K562 (cell line): ENCODE data around the gene RFESD. TPM values are rescaled to one million over a fixed set of nuclear protein-coding genes. Genes with fewer than 3 reads are reported as not detected.

Source experiments
- ATAC-seq: fragments of 200-7000 bp; cut with Tn5 transposase; 3 replicates; pipeline ENCODE4 v1.9.1; 2020; ENCODE audit warnings: moderate library complexity
- BruUV-seq: library from RNA; stranded (reverse); fragments of 400-500 nt; replicated peaks from 2 replicates; lab custom pipeline; 2021; lab: Mats Ljungman, UMichigan
- CTCF ChIA-PET: fragments of 300-600 bp; formaldehyde crosslinking; extraction: SDS; loops from one replicate; lab custom pipeline; 2021; ENCODE audit warnings: low intra/inter-chr PET ratio; lab: Yijun Ruan, JAX
- POLR2A ChIA-PET: fragments of 300-600, 350-650 bp; sonication (Branson Sonifier 250); formaldehyde crosslinking; extraction: SDS; loops from one replicate; lab custom pipeline; 2021; ENCODE audit warnings: antibody characterized with exemption, inconsistent platforms; lab: Yijun Ruan, JAX
- DNase-seq, 4 experiments: peaks; one replicate each; pipeline versions ENCODE4 v3.0.0 to v3.0.0-alpha.2; 2011 to 2018; ENCODE audit warnings: low spot score in 3 of 4, mixed read lengths in 3 of 4; ENCODE audit errors: extremely low read depth in 1 of 4
- FAIRE-seq: peaks from 2 replicates; lab custom pipeline; 2011; peaks lifted over from hg19 to GRCh38; lab: Jason Lieb, UNC
- H2AFZ ChIP-seq: 2 replicates; pipeline ENCODE4 v1.6.0; 2011; ENCODE audit warnings: low read depth, low read length, control low read depth, inconsistent platforms
- H3K27ac ChIP-seq: fragments of 200-600 bp; 3 replicates; pipeline ENCODE4 v1.8.0; 2011; ENCODE audit warnings: low read depth, mild to moderate bottlenecking, control low read depth, inconsistent platforms, low read length, moderate library complexity, mixed read lengths; ENCODE audit errors: extremely low read depth
- H3K27me3 ChIP-seq, 2 experiments: fragments of 300-600 bp in 1 of 2; 2 replicates in 1 of 2; 3 replicates in 1 of 2; pipeline versions ENCODE4 v1.6.0 to v1.8.0; 2011; ENCODE audit warnings: inconsistent platforms in 2 of 2, low read length in 2 of 2, mild to moderate bottlenecking in 1 of 2, mixed read lengths in 1 of 2, moderate library complexity in 1 of 2; ENCODE audit not compliant: control insufficient read depth in 2 of 2, insufficient read depth in 2 of 2
- H3K36me3 ChIP-seq: fragments of 300-600 bp; 3 replicates; pipeline ENCODE4 v1.8.0; 2011; ENCODE audit warnings: mild to moderate bottlenecking, low read length, inconsistent platforms; ENCODE audit not compliant: control insufficient read depth, insufficient read depth
- H3K4me1 ChIP-seq, 2 experiments: fragments of 200-600 bp in 1 of 2; replicated peaks in 1 of 2; 2 replicates in 1 of 2; 3 replicates in 1 of 2; pipeline versions ENCODE4 v1.5.1 to v1.8.0; 2011; ENCODE audit warnings: inconsistent platforms in 2 of 2, low read length in 2 of 2, mild to moderate bottlenecking in 1 of 2, mixed read lengths in 1 of 2, moderate library complexity in 1 of 2; ENCODE audit not compliant: control insufficient read depth in 2 of 2, insufficient read depth in 2 of 2
- H3K4me2 ChIP-seq: 2 replicates; pipeline ENCODE4 v1.6.1; 2011; ENCODE audit warnings: low read length, control low read depth, inconsistent platforms, mixed read lengths; ENCODE audit not compliant: insufficient read depth
- H3K4me3 ChIP-seq: fragments of 200-600 bp; sonication (generic), shearing (Covaris generic); 2 replicates; pipeline ENCODE4 v1.5.1; 2016; ENCODE audit warnings: control low read depth, inconsistent platforms
- H3K79me2 ChIP-seq: fragments of 200-600 bp; 3 replicates; pipeline ENCODE4 v1.8.0; 2011; ENCODE audit warnings: low read length, inconsistent platforms; ENCODE audit not compliant: control insufficient read depth, insufficient read depth
- H3K9ac ChIP-seq, 2 experiments: 2 replicates each; pipeline versions ENCODE4 v1.6.0 to v1.6.1; 2011; ENCODE audit warnings: low read depth in 2 of 2, low read length in 2 of 2, control low read depth in 1 of 2, inconsistent platforms in 1 of 2, mild to moderate bottlenecking in 1 of 2, mixed read lengths in 1 of 2; ENCODE audit not compliant: insufficient read depth in 1 of 2
- H3K9me1 ChIP-seq: one replicate; pipeline ENCODE4 v1.6.0; 2011; ENCODE audit warnings: inconsistent platforms, mild to moderate bottlenecking, low read length, moderate library complexity; ENCODE audit not compliant: control insufficient read depth, insufficient read depth
- H3K9me3 ChIP-seq: replicated peaks from 2 replicates; pipeline ENCODE4 v1.5.1; 2011; ENCODE audit warnings: low read depth, low read length, inconsistent platforms; ENCODE audit not compliant: control insufficient read depth, insufficient read depth
- H4K20me1 ChIP-seq: replicated peaks from 2 replicates; pipeline ENCODE4 v1.6.1; 2011; ENCODE audit warnings: low read length, inconsistent platforms, mixed read lengths; ENCODE audit not compliant: control insufficient read depth, insufficient read depth
- CREM ChIP-seq: IDR thresholded peaks from 2 replicates; pipeline ENCODE4 v1.6.1; 2014; ENCODE audit warnings: antibody characterized with exemption, low read depth
- ESRRB ChIP-seq: fragments of 250-450 bp; sonication (Bioruptor Pico); IDR thresholded peaks from 2 replicates; pipeline ENCODE4 v1.5.0; 2020; ENCODE audit warnings: mild to moderate bottlenecking, moderate library complexity, borderline replicate concordance
- MTA3 ChIP-seq: fragments of 450-650 bp; formaldehyde crosslinking; IDR thresholded peaks from 2 replicates; pipeline ENCODE4 v1.6.1; 2017; ENCODE audit warnings: mild to moderate bottlenecking, borderline replicate concordance
- NFIX ChIP-seq: fragments of 250-450 bp; sonication (Bioruptor Pico); IDR thresholded peaks from 2 replicates; pipeline ENCODE4 v1.4.0; 2020; ENCODE audit warnings: low read depth, mild to moderate bottlenecking, moderate library complexity
- PHB2 ChIP-seq: fragments of 450-650 bp; IDR thresholded peaks from 2 replicates; pipeline ENCODE4 v1.6.1; 2017; ENCODE audit warnings: low read depth
- SIN3A ChIP-seq, 2 experiments: fragments of 150-350 bp in 1 of 2; IDR thresholded peaks; 2 replicates each; pipeline ENCODE4 v1.6.1; 2011 to 2016; ENCODE audit warnings: borderline replicate concordance in 2 of 2, low read depth in 2 of 2, low read length in 2 of 2, mild to moderate bottlenecking in 2 of 2, moderate library complexity in 2 of 2; ENCODE audit not compliant: control insufficient read depth in 1 of 2
- SMC3 ChIP-seq: conservative IDR thresholded peaks from 2 replicates; pipeline ENCODE4 v1.6.1; 2011; ENCODE audit warnings: low read depth, low read length, improper control_type of control experiment; ENCODE audit not compliant: insufficient read depth
- TAL1 ChIP-seq: fragments of 450-650 bp; IDR thresholded peaks from 2 replicates; pipeline ENCODE4 v1.6.1; 2016; ENCODE audit warnings: mild to moderate bottlenecking
- ZNF140 ChIP-seq: fragments of 250-450 bp; sonication (Bioruptor Pico); IDR thresholded peaks from 2 replicates; pipeline ENCODE4 v1.8.0; 2021; ENCODE audit warnings: moderate library complexity, mild to moderate bottlenecking, inconsistent platforms
- ZNF695 ChIP-seq: fragments of 450-650 bp; formaldehyde crosslinking; IDR thresholded peaks from 2 replicates; pipeline ENCODE4 v1.4.0; 2020; ENCODE audit warnings: mild to moderate bottlenecking, moderate library complexity
- WGBS: fragments of 100-300 bp; shearing (Covaris generic); methylation state at CpG from one replicate; pipeline ENCODE4 v1.1.6; 2016; ENCODE audit warnings: low coverage, mixed read lengths; ENCODE audit not compliant: insufficient coverage; ENCODE audit errors: missing lambda C conversion rate; 5-methylcytosine and 5-hydroxymethylcytosine counted together
- in situ Hi-C: fragments of 300-500 bp; cut with MboI; formaldehyde crosslinking; loops from 4 replicates; pipeline ENCODE4 v1.15.0; 2018; ENCODE audit warnings: inconsistent platforms, mixed read lengths
- intact Hi-C: fragments of 100-400 bp; cut with micrococcal nuclease; formaldehyde crosslinking; loops from 2 replicates; pipeline ENCODE4 v1.14.2; 2022
- polyA plus RNA-seq, 8 experiments: library from polyadenylated mRNA; depleted of rRNA in 4 of 8; stranded (reverse) in 5 of 8; unstranded in 3 of 8; fragments of >200 nt; fragmentation: Nextera tagmentation in 2 of 8; fragmentation: Illumina TruSeq in 1 of 8; extraction: Ambion mirVana in 2 of 8; extraction: Trizol in 1 of 8; gene quantifications; 2 replicates each; pipeline versions ENCODE4 v1.2.1 to v1.2.3, GENCODE V29; 2011 to 2014; ENCODE audit warnings: inconsistent platforms in 1 of 8, missing spikeins in 1 of 8
- total RNA-seq, 7 experiments: library from RNA; depleted of rRNA in 6 of 7; stranded (reverse); fragments of >200 nt in 6 of 7; fragmentation: Illumina TruSeq in 2 of 7; extraction: Trizol in 2 of 7; gene quantifications; 2 replicates each; pipeline versions ENCODE4 v1.2.1 to v1.2.3, GENCODE V29; 2011 to 2021; ENCODE audit warnings: low replicate concordance in 1 of 7

The RFESD gene
- total and polyA plus RNA-seq, 9 of the 15 experiments (the other 6 are each of a cell fraction or from before 2014, with no cell fraction given), result 62.3 to 600 (median 140) TPM

DNA sequence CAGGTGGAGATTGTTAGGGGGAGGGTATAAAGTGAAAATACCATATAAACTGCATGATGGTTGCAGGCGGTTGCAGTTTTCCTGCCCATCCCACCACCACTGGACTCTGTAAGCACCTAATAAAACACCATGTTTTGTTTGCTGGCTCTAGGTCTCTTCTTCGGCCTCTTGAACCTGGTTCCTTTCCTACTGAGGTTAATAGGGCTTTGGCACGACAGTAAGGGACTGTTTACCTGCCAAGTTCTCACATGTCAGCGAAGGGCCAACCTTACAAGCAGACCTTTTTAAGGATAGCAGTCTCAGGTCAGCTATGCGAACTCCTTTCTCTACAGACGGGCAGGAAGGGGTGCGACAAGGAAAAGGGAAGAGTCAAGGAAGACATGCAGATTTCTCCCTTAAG is 3.4 kb upstream of the RFESD start (continued):
- no peak for TF ChIP-seq ZNF695 (CRISPR knock-in tag)
- no peak for TF ChIP-seq SMC3
- TF ChIP-seq TAL1, result no peak
- no peak for TF ChIP-seq NFIX (CRISPR knock-in tag)

GRCh38 chr5:95644351-95645042 is 2.1 kb upstream of the RFESD start:
- BruUV-seq, result no TSS peak
- Histone ChIP-seq H3K4me3 (no peak overlapping the region), H3K4me2 (no peak overlapping the region), H3K4me1 (peaks cover 11 to 14% of the 10 kb centered on the region in 2 experiments), H3K27me3 (no peaks in the 10 kb centered on the region), H3K9me1 (no peaks in the 10 kb centered on the region), H3K36me3 (0 out of 3 replicates have a peak, but pooled peaks cover 4% of the 10 kb centered on the region), H3K27ac (no peak overlapping the region), H3K9ac (no peak overlapping the region), H4K20me1 (no peaks in the 10 kb centered on the region), H3K9me3 (no peaks in the 10 kb centered on the region), H3K79me2 (peaks cover 26% of the 10 kb centered on the region), H2AFZ (peak overlapping the region; percentile 73)
- intact Hi-C loops, result loop anchor here (1.0 to 10.0 kb wide), 6 partner anchors 68 to 693 kb away; partner anchors contain the start of gene ELL2
- in situ Hi-C loops, result loop anchor here (25.0 kb wide), 1 partner anchor 693 kb away; no protein-coding TSS in a partner anchor
- POLR2A ChIA-PET, result interaction anchor here (0.8 to 1.4 kb wide), 5 partner anchors 9 to 90 kb away, joined by 3 to 6 read pairs (median 4); partner anchors contain the start of genes ARSK and SKIC3
- DNase-seq, result peak; percentile 42 to 81 (median 53)
- FAIRE-seq, result peak; percentile 84
- 0% methylated on average over 4 of the region's 4 CpGs for WGBS
- ATAC-seq, result no peak
- CTCF ChIA-PET, result interaction anchor here (1.1 to 1.7 kb wide), 5 partner anchors 90 to 202 kb away, joined by 4 to 21 read pairs (median 5); partner anchors contain the start of genes ARSK and SKIC3
- TF ChIP-seq PHB2 (no peak), SIN3A (IDR thresholded peaks at IDR 0.05; ENCODE audit: borderline replicate concordance in 2 of 2, control insufficient read depth in 1 of 2, low read depth in 2 of 2, low read length in 2 of 2) (no peak), ESRRB (CRISPR knock-in tag) (no peak), CREM (no peak), MTA3 (no peak), ZNF140 (CRISPR knock-in tag) (no peak)
